Measurements from ENCODE around the gene DOCK3.
"Not testable (repeated sequence)": the region's sequence is repeated elsewhere in the genome, so short reads cannot be mapped to it uniquely, and the experiment has no call there.

Gene DOCK3

DNA sequence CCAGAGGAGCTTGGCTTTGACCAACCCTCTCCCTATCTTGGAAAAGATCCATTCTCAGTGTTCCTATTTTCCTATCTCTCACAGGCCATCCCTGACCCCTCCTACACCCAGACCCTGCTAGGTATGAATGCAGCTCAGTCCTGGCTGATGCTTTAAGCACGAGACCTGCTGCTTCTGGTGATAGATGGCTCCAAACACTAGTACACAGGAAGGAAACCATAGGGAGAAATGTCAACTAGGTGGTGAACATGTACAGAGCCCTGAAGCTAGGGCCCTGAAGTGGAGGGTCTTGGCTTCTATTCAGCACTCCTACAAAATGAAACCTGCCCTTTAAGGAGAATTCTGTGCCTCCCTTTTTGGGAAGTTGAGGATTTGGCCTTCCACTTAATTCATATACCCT lies 662.9 kb downstream of the DOCK3 start:
- DNase-seq: no peak

DNA sequence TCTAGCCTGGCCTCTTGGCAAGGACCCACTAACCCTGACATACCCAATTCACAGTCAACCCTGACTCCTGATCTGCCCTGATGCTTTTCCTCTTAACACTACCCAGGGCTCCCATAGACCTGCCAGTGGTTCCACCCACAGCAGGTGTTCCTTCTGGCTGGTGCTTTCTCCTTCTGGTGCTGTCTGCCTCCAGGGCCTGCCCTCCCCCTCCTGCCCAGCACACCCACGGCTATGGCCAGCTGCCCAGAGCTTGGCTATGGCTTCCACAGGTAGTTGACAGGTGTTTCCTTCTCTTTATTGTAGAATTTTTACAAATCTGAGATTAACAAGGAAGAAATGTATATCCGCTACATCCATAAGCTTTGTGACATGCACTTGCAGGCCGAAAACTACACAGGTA lies 663.9 kb downstream of the DOCK3 start:
- no peak for DNase-seq

DNA sequence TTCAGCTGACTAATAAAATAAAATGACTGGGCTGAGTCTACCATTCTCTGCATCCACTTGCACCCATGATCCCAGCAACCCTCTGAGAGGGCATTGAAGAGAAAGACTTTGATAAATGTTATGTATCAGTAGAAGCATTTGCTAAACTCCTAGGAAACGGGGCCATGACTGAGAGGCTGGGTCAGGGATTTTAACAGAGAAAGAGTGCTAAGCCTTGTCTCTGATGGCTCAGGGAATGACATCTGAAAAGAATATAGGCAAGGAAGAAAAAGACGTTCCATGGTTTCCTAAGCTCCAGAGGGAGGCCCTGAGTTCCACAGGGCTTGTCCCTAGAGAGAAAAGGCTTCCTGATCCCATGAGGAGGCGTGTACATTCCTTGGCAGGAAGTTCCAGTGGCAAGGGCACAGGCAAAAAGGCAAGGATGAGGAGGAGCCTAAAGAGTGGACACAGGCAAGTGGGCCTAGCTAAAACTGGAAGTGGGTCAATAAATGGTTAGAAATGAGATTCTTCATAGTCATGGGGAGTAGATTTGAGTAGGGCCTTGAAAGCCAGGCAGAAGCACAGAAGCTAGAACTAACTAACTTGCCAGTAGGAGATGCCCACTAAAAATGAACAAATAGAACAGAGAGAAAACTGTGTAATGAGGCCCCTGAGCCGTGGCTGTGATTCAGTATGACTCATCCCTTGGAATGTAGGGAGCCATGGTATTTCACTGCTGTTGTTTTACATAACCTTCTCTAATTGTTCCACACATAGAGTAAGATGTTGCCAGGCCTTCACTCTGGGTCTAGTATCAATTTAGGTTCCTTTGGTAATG lies 665.5 kb downstream of the DOCK3 start:
- no peak for DNase-seq

DNA sequence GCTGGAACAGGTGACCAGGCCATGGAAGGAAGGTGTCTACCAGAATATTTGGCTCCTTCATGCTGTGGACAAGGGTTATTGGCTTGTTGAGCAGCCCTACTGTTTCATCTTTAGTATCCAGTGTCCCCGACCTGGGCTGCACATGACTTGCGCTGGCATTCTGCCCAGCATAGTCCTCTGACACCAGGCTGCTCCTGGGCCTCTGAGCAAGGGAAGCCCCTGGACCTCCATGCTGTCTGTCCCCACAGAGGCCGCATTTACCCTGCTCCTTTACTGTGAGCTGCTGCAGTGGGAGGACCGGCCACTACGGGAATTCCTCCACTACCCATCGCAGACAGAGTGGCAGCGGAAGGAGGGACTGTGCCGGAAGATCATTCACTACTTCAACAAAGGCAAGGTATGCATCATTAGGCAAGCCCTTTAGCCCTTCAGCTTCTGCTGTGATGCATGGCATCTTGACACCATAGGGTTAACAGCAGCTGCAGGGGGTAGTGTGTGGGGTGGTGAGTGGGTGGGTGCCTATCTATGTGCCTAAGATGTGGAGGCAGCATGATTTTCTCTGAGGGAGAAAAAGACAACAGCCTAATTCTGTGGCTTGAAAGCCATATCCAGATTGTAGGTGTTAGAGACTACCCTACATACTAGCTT lies 666.4 kb downstream of the DOCK3 start:
- no peak for DNase-seq

DNA sequence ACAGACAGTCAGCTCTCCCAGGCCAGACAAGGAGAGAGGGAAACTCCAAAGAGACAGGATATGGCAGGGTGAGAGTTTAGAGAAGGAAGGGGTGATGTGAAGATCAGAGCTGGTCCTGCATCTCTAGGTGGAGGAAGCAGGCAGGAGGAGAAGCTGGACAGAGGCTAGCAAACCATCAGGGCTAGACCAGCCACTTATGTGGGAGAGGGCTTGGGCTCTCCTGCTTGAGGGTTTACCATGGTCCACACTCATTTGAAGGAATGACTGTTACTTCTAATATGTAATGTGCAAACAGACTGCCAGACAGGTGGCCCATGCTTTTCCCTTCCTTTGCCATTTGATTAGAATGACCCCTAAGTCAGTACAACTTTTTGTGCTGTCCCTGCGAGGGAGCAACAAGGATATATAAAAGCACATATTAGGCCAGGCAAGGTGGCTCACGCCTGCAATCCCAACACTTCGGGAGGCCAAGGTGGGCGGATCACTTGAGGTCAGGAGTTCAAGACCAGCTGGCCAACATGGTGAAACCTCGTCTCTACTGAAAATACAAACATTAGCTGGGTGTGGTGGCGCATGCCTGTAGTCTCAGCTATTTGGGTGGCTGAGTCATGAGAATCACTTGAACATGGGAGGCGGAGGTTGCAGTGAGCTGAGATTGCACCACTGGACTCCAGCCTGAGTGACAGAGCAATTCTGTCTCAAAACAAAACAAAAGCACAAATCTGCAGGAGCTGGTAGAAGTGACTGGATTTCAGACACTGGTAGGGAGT lies 669.4 kb downstream of the DOCK3 start:
- no peak for DNase-seq

DNA sequence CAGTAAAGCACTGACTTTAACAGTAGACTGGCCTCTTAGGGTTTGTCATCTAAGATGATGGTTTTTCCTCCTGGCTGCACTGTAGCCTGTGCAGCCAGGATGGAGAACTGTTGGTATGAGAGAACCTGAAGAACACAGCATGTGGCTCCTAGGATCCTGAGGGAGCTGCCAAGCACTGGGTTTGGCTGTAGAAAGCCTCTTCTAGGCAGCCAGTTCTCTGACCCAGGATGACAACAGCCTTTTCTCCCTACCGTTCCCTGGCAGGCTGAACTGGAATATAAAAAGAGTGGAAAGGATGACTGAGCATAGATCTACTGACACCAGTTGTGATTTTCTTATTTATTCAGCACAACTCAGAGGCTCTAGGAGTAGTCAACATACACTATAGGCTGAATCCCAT lies 676.0 kb downstream of the DOCK3 start:
- no peak for DNase-seq

DNA sequence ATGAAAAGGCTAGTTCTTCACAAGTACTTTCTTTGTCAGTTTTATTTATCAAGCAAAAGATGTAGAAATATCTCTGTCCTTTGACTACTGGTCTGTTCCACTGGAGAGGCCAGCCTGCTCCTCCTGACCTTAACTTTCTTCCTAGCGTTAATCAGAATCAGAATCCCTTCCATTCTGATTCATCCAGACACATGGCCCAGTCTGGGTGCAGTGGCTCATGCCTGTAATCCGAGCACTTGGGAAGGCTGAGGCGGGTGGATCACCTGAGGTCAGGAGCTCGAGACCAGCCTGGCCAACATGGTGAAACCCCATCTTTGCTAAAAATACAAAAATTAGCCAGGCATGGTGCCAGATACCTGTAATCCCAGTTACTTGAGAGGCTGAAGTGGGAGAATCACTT lies 678.4 kb downstream of the DOCK3 start:
- no peak for DNase-seq

DNA sequence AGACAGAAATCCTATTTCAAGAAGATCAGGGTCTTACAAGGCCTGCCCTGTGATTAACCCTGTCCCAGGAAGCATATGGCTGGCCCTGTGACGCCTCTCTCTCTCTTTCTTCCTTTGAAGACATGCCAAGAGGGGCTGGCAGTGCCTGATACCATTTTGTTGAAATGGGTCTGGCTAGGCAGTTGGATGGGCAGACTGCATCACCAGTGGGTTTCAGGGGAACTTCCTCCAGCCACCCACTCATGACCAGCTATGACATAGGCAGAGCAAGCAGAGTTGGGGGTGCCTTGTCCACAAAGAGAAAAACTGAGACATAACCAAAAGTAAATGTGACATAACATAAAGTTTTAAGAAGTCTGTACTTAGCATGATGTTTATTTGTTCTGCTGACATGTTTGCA lies 679.0 kb downstream of the DOCK3 start:
- no peak for DNase-seq

DNA sequence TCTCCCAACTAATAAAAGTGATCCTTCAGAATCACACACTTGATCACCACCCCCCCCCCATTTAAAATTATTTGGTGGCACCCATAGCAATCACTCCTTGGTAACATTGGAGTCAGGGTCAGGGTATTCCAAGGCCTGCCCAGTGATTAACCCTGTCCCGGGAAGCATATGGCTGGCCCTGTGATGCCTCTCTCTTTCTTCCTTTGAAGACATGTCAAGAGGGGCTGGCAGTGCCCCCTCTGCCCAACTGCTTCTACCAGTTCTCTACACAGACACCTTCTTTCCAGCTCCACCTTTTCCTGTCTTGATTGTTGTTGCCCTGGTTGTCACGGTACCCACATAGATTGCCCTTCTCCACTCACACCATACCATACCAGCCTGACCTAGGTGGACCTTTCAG lies 679.4 kb downstream of the DOCK3 start:
- no peak for DNase-seq

DNA sequence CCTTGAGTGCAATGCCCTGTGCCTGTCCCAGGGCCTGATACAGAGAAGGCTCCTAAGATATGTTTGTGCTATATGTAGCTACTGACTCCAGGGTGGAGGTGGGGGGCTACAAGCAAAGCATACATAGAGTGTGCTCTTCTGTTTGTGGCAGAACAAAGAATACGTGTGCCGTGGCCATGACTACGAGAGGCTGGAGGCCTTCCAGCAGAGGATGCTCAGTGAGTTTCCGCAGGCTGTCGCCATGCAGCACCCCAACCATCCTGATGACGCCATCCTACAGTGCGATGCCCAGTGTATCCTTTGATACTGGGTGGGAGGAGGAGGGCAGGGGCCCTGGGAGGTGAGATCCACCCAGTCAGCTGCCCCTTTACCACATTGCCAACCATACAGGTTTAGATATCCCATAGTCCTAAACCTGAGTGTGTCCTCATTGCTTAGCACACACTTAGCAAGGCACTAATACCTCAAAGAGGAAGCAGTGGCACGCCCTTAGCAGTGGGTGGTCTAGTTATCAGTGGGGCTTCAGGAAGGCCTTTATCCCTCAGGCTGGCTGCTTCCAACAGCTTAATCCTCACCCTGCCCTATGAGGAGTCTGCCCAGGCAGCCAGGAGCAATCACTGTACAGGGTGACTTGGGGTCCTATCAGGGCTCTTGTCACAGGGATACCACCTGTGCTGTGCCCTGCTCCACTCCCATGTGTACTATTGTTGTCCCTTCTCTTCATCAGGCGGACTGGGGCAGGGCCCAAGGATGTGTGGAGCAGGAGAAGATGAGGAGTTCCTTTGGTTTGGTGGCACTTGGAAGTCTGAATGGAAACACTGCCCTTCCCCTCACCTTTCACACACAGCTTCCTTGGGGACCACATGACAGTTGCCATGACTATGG lies 680.2 kb downstream of the DOCK3 start:
- DNase-seq: no peak

DNA sequence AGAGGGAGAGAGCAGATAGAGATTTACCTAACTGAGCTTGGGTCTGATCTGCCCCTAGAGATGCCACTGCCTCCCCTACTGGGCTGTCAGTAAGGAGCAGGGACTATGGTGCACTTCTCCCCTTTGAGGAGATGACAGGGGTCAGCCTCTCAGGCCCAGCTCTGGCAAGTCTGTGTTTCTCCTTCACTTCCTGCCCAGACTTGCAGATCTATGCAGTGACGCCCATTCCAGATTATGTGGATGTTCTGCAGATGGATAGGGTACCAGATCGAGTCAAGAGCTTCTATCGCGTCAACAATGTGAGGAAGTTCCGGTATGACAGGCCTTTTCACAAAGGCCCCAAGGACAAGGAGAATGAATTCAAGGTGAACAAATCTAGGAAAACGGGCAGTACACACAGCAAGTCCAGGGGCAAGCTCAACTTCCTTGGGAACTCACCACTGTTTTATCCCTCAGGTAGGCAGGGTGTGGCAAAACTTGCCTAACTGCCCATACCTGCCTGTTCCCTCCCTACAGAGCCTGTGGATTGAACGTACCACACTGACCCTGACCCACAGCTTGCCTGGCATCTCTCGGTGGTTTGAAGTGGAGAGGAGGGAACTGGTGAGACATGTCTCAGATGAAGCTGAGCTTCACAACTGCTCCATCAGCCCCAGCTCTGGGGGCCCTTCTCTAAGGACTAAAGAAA lies 681.3 kb downstream of the DOCK3 start:
- no peak for DNase-seq

DNA sequence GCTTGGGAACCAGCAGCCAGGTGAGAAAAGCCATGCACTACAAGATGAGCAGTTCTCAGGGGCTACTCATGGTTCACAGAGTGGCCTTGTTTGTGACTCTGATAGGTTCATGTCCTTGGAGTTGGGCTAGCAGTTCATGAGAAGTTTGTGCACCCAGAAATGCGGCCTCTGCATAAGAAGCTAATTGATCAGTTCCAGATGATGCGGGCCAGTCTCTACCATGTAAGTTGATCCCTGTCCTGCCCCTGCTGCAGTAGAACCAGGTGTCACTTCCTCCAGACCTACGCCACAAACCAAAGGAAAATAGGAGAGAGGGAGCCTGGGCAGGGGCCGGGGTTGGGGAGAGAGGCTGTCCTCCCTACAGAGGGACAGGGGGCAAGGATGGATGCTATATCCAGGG lies 683.1 kb downstream of the DOCK3 start:
- no peak for DNase-seq

DNA sequence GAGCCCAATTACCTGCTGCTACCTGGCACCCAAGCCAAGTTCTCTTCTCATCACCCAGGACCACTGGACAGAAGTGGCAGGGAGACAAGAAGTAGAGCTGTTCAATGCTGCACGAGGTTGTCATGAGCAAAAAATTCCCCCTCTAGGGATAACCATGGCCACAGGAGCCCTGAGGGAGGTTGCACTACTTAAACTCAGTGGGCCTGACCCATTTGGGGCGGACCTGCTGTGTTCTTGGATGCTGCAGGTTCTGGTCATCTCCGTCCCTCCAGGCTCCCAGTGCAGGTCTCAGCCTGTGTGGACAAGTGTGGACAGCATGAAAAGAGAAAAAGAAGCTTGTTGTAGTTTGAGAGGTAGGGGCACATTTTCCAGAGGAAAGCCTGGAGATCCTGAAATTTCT lies 684.3 kb downstream of the DOCK3 start:
- no peak for DNase-seq

DNA sequence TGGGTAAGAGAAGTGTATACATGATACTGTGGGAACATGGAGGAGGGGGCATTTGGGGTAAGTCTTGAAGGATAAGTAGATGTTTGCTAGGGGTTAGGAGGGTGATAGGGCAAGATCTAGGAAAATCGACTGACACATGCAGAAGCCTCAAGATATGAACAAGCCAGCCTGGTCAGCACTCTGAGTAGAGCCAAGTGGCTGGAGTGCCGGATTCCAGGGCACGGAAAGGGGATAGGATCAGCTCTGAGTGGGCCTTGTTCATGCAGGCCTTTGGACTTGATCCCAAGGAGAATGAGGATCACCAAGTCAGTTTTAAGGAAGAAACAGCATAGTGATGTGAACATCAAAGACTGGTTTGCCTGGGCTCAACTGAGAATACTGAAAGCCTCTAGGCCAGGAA lies 686.1 kb downstream of the DOCK3 start:
- no peak for DNase-seq

DNA sequence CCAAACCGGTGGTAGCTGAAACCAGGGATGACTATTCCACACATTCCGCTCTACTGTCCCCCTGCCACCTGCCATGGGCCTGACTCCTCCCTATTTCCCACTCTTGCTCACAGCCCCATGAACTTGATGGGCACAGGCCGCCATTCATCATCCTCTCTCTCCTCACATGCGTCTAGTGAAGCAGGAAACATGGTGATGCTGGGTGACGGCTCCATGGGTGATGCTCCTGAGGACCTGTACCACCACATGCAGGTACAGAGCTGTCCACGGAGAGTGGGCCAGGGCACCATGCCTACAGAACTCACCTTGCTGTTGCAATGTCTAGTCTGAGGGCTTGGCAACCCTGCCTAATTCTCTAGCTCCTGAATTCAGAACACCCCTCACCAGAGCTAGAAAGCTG lies 687.0 kb downstream of the DOCK3 start:
- DNase-seq: no peak

DNA sequence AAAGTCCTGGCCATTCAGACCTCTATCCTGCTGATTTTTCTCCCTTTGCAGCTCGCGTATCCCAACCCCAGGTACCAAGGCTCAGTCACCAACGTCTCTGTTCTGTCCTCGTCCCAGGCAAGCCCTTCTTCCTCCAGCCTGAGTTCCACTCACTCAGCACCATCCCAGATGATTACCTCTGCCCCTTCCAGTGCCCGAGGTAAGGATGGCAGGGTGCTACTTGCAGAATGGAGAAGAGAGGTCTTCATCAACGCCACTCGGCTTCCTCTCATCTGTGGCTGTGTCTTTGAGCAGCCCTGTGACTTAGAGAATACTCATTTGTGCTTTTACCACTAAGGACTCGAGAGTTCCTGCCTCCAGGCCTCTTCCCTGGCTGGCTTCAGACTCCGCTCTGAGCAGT lies 687.7 kb downstream of the DOCK3 start:
- no peak for DNase-seq

DNA sequence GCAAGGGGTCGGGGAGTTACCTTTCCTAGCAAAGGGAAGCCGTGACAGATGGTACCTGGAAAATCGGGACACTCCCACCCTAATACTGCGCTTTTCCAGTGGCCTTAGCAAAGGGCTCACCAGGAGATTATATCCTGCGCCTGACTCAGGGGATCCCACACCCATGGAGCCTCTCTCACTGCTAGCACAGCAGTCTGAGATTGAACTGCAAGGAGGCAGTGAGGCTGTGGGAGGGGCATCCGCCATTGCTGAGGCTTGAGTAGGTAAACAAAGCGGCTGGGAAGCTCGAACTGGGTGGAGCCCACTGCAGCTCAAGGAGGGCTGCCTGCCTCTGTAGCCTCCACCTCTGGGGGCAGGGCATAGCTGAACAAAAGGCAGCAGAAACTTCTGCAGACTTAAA lies 693.5 kb downstream of the DOCK3 start:
- DNase-seq: not testable (repeated sequence)

DNA sequence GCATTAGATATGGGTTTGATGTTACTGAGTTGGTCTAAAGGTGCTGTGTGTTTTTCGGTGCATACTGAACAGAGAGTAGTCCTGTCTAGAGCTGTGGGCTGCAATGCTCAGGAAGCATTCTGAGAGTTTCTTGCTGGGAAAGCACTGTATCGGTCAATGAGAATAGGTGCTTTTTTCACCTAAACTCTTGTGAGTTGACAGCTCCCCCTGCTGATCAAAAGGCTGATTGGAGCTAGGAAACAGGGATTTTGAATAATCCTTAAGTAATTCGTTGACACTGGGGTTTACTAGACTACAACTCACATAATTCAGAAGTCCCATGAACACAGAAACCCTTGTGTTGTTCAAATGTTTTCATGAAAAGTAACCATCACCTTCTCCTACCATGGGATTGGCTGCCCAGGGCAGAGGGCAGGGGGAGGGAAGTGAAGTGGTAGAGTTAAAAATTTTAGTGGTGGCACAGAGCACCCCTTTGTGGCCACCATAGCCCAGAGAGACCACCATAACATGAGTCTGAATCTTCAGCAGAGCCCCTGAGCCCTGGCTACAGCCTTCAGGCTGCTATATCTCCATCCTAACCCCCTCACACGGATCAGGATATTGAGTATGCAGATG lies 697.3 kb downstream of the DOCK3 start:
- no peak for DNase-seq

DNA sequence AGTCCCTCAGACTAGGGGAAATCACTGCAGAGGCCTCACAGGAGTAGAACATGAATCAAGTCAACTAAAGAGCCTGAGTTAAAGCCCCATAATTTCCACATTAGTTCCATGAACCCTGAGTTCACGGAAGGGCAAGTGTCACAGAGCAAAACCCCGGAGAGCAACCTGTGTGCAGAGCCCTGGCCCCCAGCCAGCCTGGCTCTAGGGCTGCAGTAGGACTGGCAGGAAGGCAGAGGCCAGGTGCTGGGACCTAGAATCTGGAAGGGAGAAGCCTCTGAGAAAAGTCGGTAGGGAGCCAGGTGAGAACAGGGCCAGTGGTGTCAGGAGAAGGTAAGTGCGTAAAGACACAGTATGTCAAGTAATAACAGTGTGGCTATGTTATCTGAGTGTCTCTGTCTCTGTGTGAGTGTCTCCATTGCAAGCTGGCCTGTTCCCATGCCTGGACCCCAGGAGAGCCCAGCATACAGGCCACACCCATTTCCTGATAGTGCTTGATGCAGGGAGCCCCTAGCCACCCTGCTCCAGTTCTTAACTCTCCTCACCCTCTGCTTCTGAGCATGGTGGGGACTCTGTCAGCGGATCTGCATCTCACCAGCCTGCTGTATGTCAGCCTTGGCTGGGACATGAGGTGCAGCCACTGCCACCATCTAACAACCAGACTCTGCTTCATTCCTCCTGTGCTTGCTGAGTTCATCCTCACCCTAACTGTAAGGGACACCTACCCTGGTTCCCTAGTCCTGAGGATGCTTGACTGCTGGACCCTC lies 699.1 kb downstream of the DOCK3 start:
- no peak for DNase-seq

DNA sequence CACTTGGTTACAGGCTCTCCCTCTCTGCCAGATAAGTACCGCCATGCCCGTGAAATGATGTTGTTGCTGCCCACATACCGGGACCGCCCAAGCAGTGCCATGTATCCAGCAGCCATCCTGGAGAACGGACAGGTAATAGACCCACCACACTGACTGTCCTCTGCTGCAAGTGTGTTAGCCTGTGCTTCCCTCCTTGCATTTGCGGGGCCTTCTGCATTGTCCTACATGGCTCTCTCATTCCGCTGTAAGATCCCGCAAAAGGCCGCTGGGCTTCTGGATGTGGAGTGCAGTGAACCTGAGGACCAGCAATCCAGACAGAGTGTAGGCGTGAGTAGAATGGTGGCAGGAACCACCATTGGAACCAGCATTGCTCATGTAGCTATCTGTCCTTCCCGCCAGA lies 699.7 kb downstream of the DOCK3 start:
- DNase-seq: no peak

DNA sequence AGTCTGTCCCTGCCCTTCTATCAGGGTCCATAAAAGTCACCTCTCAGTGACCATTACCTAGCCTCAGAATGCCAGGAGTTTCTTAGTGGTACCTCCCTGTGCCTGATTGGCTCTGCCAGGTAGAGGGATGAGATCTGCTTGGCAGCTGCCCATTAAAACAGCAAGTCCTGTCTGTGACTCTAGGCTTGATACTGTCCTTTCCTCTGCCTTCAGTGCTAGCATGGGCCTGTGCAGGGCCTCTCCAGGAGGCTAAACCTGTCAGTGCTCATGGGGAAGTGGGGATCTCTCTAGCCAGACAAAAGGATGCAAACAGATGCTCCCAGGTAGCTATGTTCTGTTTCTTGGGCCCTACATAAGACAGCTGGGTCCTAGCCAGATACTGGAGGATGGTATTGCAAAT lies 700.4 kb downstream of the DOCK3 start:
- DNase-seq: no peak

Data from femur (tissue), 1 donor.